NB4 (cell line): ENCODE results near the gene TRAP1.

Experiments
- POLR2A ChIP-seq: IDR thresholded peaks from 2 replicates; pipeline ENCODE4 v1.6.1; 2011; ENCODE audit warnings: mild to moderate bottlenecking; ENCODE audit not compliant: insufficient read length; ENCODE audit errors: extremely low read depth
- TF ChIP-seq, protein P1 (sequence below): IDR thresholded peaks from one replicate; pipeline ENCODE4 v1.5.1; 2012; ENCODE audit warnings: low read depth, low read length
- TF ChIP-seq, protein P2 (sequence below): IDR thresholded peaks from 2 replicates; pipeline ENCODE4 v1.6.1; 2011; ENCODE audit warnings: low read depth, low read length

DNA sequence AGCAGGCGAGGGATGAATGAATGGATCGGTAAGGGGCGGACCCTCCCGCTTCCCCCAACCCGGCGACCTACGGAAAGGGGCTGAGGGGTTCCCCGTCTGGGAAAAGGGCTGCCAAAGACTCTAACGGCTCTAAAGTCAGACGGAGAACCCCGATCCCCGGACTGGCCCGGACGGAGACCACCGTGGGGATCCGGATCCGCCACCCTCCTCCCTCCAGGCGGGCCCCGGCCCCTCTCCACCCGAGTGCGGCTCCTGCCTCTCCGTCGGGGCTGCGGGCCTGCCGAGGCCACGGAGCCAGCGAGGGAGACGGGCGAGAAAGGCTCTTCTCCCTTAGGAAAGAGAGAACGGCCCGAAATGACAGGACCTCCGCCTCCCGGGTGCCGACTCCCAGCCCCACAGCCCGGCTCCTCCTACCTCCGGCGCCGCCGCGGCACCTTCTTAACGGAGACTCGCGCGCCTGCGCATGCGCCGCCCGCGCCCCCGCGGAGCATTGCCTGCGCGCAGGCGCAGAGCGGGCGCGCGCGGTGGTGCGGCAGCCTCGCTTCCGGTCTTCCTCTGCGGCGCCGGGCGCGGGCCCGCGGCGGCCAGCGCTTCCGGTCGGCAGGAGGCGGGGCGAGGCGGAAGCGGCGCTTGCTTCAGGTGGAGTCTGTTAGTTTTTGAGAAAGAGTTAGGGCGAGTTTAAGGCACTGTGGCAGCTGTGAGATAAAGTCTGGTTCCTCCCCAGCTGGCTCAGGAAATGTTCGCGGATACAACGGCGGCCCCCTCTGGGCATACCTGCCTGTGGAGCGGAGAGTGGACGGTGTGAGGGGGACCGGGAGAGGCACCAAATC lies 106.0 kb downstream of the TRAP1 start, which contains the start of gene SLX4:
- peak; percentile 74 for TF ChIP-seq POLR2A
- TF ChIP-seq, protein P1, sequence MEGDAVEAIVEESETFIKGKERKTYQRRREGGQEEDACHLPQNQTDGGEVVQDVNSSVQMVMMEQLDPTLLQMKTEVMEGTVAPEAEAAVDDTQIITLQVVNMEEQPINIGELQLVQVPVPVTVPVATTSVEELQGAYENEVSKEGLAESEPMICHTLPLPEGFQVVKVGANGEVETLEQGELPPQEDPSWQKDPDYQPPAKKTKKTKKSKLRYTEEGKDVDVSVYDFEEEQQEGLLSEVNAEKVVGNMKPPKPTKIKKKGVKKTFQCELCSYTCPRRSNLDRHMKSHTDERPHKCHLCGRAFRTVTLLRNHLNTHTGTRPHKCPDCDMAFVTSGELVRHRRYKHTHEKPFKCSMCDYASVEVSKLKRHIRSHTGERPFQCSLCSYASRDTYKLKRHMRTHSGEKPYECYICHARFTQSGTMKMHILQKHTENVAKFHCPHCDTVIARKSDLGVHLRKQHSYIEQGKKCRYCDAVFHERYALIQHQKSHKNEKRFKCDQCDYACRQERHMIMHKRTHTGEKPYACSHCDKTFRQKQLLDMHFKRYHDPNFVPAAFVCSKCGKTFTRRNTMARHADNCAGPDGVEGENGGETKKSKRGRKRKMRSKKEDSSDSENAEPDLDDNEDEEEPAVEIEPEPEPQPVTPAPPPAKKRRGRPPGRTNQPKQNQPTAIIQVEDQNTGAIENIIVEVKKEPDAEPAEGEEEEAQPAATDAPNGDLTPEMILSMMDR = no peak
- TF ChIP-seq, protein P2, sequence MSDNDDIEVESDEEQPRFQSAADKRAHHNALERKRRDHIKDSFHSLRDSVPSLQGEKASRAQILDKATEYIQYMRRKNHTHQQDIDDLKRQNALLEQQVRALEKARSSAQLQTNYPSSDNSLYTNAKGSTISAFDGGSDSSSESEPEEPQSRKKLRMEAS = peak; percentile 57
